DND-41 (cell line): ENCODE measurements around the gene CTXN1.
A peak's percentile ranks its signal among the peaks of the same experiment; 100 is the strongest.

Experiments used
- ATAC-seq: fragments of 200-7000 bp; cut with Tn5 transposase; 3 replicates; pipeline ENCODE4 v1.9.1; 2021; ENCODE audit warnings: low read depth; ENCODE audit not compliant: insufficient read depth
- DNase-seq: peaks from one replicate; pipeline ENCODE4 v3.0.0-alpha.2; 2020
- H2AFZ ChIP-seq: 2 replicates; pipeline ENCODE4 v1.6.0; 2012; ENCODE audit warnings: low read depth, low read length
- H3K27ac ChIP-seq: 2 replicates; pipeline ENCODE4 v1.5.1; 2012; ENCODE audit warnings: low read length, inconsistent platforms
- H3K27me3 ChIP-seq: fragments of 200-600 bp; sonication (generic); 2 replicates; pipeline ENCODE4 v1.6.0; 2012; ENCODE audit warnings: low read length, mild to moderate bottlenecking, inconsistent platforms; ENCODE audit not compliant: insufficient read depth, poor library complexity
- H3K36me3 ChIP-seq: 2 replicates; pipeline ENCODE4 v1.5.1; 2012; ENCODE audit warnings: low read length, inconsistent platforms; ENCODE audit not compliant: insufficient read depth
- H3K4me1 ChIP-seq: 2 replicates; pipeline ENCODE4 v1.5.1; 2012; ENCODE audit warnings: mild to moderate bottlenecking, low read length; ENCODE audit not compliant: insufficient read depth
- H3K4me2 ChIP-seq: 2 replicates; pipeline ENCODE4 v1.6.0; 2012; ENCODE audit warnings: mild to moderate bottlenecking, moderate library complexity, low read length, inconsistent platforms; ENCODE audit not compliant: insufficient read depth
- H3K4me3 ChIP-seq, 2 experiments: fragments of 200-600 bp in 1 of 2; shearing (Covaris generic) in 1 of 2; 2 replicates each; pipeline ENCODE4 v1.5.1; 2012 to 2016; ENCODE audit warnings: inconsistent platforms in 2 of 2, low read length in 2 of 2, mild to moderate bottlenecking in 2 of 2, low read depth in 1 of 2, moderate library complexity in 1 of 2
- H3K79me2 ChIP-seq: 2 replicates; pipeline ENCODE4 v1.6.0; 2012; ENCODE audit warnings: low read length, inconsistent platforms; ENCODE audit not compliant: insufficient read depth
- H3K9ac ChIP-seq: 2 replicates; pipeline ENCODE4 v1.6.0; 2012; ENCODE audit warnings: low read depth, mild to moderate bottlenecking, inconsistent platforms, low read length, moderate library complexity
- H3K9me3 ChIP-seq: 2 replicates; pipeline ENCODE4 v1.5.1; 2012; ENCODE audit warnings: low read length, moderate library complexity, mild to moderate bottlenecking, inconsistent platforms; ENCODE audit not compliant: insufficient read depth, severe bottlenecking
- H4K20me1 ChIP-seq: 2 replicates; pipeline ENCODE4 v1.6.0; 2012; ENCODE audit warnings: low read length; ENCODE audit not compliant: insufficient read depth
- EZH2 ChIP-seq: IDR thresholded peaks from 3 replicates; pipeline ENCODE4 v1.6.1; 2012; ENCODE audit warnings: borderline replicate concordance, low read depth, mild to moderate bottlenecking, moderate library complexity, low read length, inconsistent platforms; ENCODE audit not compliant: severe bottlenecking
- TF ChIP-seq, protein P1 (sequence below): IDR thresholded peaks from 2 replicates; pipeline ENCODE4 v1.5.1; 2012; ENCODE audit warnings: borderline replicate concordance, low read length, moderate library complexity, mild to moderate bottlenecking; ENCODE audit not compliant: poor library complexity, severe bottlenecking; ENCODE audit errors: extremely low read depth

CTXN1 gene

DNA sequence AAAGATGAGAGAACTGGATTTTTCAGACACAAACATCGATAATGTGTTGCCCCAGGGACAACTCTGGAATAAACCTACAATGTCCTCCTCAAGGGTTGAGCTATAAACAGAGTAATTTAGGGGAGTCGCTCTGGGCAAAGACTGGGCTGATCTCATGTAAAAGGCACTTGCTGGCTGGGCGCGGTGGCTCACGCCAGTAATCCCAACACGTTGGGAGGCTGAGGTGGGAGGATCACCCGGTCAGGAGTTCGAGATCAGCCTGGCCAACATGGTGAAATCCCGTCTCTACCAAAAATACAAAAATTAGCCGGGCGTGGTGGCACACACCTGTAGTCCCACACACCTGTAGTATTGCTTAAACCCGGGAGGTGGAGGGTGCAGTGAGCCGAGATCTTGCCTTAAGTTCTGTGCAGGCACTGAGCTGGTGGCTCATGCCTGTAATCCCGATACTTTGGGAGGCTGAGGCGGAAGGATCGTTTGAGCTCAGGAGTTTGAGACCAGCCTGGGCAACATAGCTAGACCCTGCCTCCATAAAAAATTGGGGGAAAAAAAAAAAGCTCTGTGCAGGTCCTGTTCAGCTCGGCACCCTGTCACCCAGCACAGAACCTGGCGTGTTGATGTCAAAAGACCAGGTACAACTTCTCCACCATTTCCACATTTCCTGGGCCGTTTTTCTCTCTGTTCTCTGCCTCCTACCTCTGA is 16.1 kb upstream of the CTXN1 start:
- peak overlapping the region; percentile 94 to 97; a peak in 3 of 4 replicates for H3K4me3 ChIP-seq
- peaks cover 28% of the 10 kb centered on the region for H4K20me1 ChIP-seq
- H3K79me2 ChIP-seq: peaks cover 64% of the 10 kb centered on the region
- H3K4me1 ChIP-seq: peaks cover 44% of the 10 kb centered on the region
- H3K9me3 ChIP-seq: no peaks in the 10 kb centered on the region
- H3K27ac ChIP-seq: peak overlapping the region; percentile 92
- TF ChIP-seq, protein P1, sequence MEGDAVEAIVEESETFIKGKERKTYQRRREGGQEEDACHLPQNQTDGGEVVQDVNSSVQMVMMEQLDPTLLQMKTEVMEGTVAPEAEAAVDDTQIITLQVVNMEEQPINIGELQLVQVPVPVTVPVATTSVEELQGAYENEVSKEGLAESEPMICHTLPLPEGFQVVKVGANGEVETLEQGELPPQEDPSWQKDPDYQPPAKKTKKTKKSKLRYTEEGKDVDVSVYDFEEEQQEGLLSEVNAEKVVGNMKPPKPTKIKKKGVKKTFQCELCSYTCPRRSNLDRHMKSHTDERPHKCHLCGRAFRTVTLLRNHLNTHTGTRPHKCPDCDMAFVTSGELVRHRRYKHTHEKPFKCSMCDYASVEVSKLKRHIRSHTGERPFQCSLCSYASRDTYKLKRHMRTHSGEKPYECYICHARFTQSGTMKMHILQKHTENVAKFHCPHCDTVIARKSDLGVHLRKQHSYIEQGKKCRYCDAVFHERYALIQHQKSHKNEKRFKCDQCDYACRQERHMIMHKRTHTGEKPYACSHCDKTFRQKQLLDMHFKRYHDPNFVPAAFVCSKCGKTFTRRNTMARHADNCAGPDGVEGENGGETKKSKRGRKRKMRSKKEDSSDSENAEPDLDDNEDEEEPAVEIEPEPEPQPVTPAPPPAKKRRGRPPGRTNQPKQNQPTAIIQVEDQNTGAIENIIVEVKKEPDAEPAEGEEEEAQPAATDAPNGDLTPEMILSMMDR: no peak
- TF ChIP-seq EZH2: no peak
- ATAC-seq (no peak), DNase-seq (no peak)
- peaks cover 46% of the 10 kb centered on the region for H3K36me3 ChIP-seq
- H2AFZ ChIP-seq: no peak overlapping the region
- H3K4me2 ChIP-seq: peak overlapping the region; percentile 92
- no peaks in the 10 kb centered on the region for H3K27me3 ChIP-seq
- peak overlapping the region; percentile 96 for H3K9ac ChIP-seq

GRCh38 chr19:7940841-7941240 is 14.9 kb upstream of the CTXN1 start:
- peaks cover 57% of the 10 kb centered on the region for H3K36me3 ChIP-seq
- peaks cover 44% of the 10 kb centered on the region for H3K4me1 ChIP-seq
- peak overlapping the region; percentile 18; the same call in 1 of the 2 replicates for H3K9ac ChIP-seq
- TF ChIP-seq EZH2: no peak
- TF ChIP-seq, protein P1: no peak
- no peaks in the 10 kb centered on the region for H3K9me3 ChIP-seq
- H3K79me2 ChIP-seq: peaks cover 64% of the 10 kb centered on the region
- H3K4me2 ChIP-seq: peak overlapping the region; percentile 92
- ATAC-seq (no peak), DNase-seq (no peak)
- peaks cover 32% of the 10 kb centered on the region for H4K20me1 ChIP-seq
- no peak overlapping the region for H3K4me3 ChIP-seq
- H2AFZ ChIP-seq: no peak overlapping the region
- no peak overlapping the region for H3K27ac ChIP-seq
- no peaks in the 10 kb centered on the region for H3K27me3 ChIP-seq

DNA sequence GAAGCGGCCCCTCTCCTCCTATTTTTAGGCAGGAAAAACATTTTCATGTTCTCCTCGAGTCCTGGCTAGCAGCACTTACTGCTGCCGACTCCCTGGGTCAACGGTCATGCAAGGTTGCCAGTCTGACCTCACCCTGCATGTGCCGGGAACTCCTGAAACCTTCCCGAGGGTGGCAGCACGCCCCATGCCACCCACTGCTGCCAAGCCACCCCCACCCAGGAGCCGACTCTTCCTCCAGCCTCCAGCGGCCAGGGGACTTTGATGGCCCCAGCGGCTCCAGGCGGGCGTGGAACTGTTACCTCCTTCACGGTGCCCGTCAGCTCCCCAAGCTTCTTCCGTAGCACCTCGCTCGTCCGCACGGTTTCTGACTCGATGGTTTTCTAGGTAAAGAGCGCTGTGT is 8.8 kb upstream of the CTXN1 start:
- Histone ChIP-seq H3K4me1 (no peaks in the 10 kb centered on the region), H3K4me3 (no peak overlapping the region), H4K20me1 (peaks cover 29% of the 10 kb centered on the region; the same call in 1 of the 2 replicates), H3K9me3 (no peaks in the 10 kb centered on the region), H3K27me3 (no peaks in the 10 kb centered on the region), H2AFZ (no peak overlapping the region), H3K79me2 (peaks cover 18% of the 10 kb centered on the region; the same call in 1 of the 2 replicates), H3K4me2 (no peak overlapping the region), H3K9ac (no peak overlapping the region), H3K36me3 (peaks cover 93% of the 10 kb centered on the region), H3K27ac (no peak overlapping the region)
- DNase-seq (no peak), ATAC-seq (no peak)
- TF ChIP-seq, protein P1: no peak
- TF ChIP-seq EZH2: no peak
